Prostate gland (tissue), 2 donors: Measurements from ENCODE around the gene DNAH10.

Source experiments
- POLR2A ChIP-seq: fragments of 450-650 bp; IDR thresholded peaks from one replicate; pipeline ENCODE4 v1.6.1; 2016; ENCODE audit warnings: antibody characterized with exemption, mild to moderate bottlenecking
- TF ChIP-seq, protein P1 (sequence below), 4 experiments: fragments of 200-600 bp in 2 of 4; fragments of 450-650 bp in 2 of 4; sonication (generic) in 2 of 4; IDR thresholded peaks; 1 replicate in 3 of 4; 2 replicates in 1 of 4; pipeline ENCODE4 v1.5.1; 2016 to 2019; ENCODE audit warnings: antibody characterized with exemption in 4 of 4, mild to moderate bottlenecking in 2 of 4, moderate library complexity in 2 of 4

- TF ChIP-seq, protein P1, sequence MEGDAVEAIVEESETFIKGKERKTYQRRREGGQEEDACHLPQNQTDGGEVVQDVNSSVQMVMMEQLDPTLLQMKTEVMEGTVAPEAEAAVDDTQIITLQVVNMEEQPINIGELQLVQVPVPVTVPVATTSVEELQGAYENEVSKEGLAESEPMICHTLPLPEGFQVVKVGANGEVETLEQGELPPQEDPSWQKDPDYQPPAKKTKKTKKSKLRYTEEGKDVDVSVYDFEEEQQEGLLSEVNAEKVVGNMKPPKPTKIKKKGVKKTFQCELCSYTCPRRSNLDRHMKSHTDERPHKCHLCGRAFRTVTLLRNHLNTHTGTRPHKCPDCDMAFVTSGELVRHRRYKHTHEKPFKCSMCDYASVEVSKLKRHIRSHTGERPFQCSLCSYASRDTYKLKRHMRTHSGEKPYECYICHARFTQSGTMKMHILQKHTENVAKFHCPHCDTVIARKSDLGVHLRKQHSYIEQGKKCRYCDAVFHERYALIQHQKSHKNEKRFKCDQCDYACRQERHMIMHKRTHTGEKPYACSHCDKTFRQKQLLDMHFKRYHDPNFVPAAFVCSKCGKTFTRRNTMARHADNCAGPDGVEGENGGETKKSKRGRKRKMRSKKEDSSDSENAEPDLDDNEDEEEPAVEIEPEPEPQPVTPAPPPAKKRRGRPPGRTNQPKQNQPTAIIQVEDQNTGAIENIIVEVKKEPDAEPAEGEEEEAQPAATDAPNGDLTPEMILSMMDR (IDR thresholded peaks at IDR 0.05), result no peak
- TF ChIP-seq POLR2A, result no peak
Measured at GRCh38 chr12:123867141-123867540, 105.0 kb downstream of the DNAH10 start.
